Stromal cell of bone marrow (primary cell): Measurements from ENCODE around the gene AKAP7.

Experiments used
- DNase-seq: peaks from one replicate; pipeline ENCODE4 v3.0.0-alpha.2; 2012; ENCODE audit warnings: low read depth

Gene AKAP7

DNA sequence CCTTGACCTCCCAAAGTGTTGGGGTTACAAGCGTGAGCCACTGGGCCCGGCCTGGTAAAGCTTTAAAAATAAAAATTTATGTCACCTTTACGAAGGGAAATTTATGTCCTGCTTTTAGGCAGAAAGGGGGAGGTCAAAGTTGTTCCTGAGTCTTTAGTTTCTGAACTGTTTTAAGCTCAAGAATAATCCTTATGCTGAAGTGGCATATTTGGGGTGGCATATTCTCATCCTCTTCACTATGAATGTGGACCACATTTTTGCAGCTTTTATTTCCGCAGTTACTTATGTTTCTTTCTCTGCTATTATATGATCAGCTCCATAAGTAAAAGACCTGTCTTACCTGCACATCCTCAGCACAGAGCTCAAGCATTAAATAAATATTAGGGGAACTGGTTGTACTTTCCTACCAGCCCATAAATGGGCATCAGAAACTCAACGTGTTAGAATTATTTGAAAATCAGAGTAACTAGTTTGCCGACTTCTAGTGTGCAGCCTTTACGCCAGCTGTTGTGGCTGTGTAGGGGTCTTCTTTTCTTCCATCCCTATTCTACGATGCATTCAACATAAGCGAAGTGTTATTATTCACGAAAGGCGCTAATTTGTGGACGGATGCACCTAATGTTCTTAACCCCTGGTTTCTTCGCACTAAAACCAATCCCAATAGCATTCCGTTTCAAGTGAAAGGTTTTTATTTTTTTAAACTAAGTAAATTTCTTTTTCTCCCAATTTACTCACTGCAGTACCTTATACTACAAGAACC is 867 bp upstream of the AKAP7 start:
- no peak for DNase-seq

DNA sequence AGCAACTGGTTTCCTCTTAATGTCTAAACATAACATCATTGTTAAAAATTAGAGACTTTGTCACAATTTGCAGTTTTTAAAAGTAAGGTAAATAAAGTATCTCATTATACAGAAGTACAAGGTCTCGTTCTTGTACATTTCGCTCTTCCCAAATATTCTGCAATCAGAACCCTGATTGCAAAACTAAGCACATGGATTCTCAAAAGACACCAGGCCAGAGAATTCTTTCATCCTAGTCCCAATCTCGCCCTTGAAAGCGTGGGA is 355 bp upstream of the AKAP7 start:
- DNase-seq = peak; percentile 38

DNA sequence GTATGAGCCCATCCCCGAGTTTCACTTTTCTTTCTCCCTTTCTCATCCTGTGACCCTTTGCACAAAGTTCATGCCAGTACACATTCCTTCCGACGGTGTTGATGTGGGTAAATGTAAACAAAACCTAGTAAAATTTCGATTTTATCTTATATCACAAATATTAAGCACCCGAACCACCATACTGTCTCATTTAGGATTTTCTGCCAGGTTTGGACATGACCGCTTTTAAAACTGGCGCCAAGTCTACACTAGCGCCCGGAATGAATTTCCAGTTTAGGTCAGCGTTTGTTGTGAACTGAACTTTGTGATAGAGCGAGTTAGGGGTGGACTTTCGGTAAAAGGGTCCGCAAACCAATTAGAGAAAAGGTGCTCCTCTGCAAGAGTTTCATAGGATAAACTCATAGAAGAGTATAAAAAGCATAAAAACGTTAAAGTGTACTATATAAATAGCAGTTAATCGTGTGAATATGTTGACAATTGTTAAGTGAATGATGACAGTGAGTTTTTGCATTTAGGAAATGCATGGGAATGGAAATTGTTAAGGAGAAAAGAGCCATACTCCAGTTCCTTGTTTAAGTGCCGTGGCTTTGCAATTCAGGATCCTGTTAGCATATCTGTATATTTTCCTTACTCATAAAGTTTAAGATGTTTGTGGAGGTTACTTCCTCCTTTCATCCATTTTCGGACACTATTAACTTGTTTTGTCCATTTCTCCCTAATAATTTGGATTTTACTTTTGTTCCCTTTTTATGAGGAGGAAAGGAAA is 937 bp downstream of the AKAP7 start:
- peak; percentile 42 for DNase-seq

DNA sequence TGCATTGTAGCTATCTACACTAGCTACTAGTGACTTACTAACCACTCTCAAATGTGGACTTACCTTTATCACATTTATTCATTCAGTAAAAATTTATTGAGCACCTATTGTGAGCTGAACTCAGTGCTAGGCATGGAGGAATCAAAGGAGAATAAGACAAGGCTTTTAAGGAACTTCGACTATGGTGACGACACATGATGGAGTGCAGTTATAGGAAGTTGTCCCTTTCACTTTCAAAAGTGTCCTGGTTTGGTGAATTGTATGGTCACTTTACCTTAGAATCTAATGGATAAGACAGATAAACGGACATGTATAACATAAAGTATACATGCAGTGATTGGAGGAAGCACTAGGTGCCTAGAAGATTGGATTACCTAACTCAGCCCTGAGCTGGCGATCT is 4.3 kb downstream of the AKAP7 start:
- DNase-seq = no peak

DNA sequence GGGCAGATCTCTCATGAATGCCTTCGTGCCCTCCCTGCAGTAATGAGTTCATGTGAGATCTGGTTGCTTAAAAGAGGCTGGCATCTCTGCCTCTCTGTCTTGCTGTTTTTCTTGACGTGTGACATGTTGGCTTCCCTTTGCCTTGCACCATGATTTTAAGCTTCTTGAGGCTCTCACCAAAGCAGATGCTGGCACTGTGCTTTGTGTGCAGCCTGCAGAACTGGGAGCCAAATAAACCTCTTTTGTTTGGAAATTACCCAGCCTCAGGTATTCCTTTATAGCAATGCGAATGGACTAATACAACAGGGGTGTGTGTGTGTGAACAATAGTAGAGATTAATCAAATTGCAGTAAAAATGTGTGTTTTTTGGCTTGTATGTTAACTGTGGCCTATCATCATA is 8.1 kb downstream of the AKAP7 start:
- no peak for DNase-seq

DNA sequence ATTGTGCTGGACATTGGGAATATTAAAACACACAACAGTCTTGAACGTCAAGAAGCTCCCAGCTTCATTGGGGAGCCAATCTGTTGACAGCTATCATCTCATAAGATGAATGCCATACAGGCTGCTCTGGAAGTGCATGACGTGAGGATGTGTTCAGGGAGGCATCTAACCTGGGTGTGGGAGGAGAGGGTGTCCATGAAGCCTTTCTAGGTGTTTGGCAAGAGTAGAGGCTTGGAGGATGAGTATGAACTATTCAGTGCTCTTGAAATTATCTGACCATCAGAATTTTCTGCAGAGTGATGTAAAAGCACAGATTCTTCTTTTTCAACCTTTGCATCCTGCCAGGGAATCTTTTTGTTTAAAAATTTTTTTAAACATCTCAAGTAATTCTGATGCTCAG is 11.6 kb downstream of the AKAP7 start:
- no peak for DNase-seq

DNA sequence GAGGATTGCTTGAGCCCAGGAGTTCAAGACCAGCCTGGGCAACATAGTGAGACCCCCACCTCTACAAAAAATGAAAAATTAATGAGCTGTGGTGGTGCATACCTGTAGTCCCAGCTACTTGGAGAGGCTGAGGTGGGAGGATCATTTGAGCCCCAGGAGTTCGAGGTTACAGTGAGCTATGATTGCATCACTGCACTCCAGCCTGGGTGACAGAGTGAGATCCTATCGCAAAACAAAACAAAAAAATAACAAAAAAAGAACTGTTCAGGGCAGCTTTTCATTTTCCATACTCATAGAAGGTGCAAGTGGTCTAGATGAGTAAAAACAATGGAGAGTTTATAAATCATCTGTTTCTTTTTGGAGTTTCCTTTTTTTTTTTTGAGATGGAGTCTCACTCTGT is 21.1 kb downstream of the AKAP7 start:
- DNase-seq = no peak

DNA sequence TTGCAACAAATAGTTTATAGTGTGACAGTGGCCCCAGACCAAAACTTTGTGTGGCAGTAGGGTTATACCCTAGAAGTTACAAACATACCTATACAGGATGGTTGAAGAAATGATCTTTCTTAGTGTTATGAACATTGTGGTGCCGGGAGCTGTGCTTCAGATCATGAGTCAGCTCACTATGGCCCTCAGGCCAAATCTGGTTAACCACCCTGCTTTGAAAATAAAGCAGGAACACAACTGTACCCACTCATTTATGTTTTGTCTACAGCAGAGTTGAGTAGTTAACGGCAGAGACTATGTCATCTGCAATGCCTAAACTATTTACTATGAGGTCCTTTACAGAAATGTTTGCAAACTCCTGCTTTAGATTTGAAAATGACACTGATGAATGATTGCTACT is 24.3 kb downstream of the AKAP7 start:
- DNase-seq = no peak

DNA sequence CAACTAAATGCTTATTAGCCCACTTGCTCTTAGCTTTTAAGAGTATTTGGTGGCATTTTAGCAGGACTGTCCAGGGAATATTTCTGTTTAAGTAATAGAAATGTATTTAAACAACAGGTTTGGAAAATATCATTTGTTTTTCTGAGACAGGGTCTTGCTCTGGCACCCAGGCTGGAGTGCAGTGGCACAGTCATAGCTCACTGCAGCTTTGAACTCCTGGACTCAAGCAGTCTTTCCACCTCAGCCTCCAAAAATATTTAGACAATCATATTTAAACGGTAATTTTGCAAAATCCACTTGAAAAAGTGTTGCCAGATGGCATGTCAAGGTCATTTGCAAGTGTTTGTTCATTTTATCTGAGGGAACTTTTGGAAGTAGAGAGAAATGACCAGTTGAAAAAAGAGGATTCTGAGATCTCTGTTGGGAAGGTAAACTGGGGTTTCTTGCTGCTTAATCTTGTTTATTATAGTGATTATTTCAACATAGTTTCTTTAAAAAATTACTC is 25.0 kb downstream of the AKAP7 start:
- no peak for DNase-seq

DNA sequence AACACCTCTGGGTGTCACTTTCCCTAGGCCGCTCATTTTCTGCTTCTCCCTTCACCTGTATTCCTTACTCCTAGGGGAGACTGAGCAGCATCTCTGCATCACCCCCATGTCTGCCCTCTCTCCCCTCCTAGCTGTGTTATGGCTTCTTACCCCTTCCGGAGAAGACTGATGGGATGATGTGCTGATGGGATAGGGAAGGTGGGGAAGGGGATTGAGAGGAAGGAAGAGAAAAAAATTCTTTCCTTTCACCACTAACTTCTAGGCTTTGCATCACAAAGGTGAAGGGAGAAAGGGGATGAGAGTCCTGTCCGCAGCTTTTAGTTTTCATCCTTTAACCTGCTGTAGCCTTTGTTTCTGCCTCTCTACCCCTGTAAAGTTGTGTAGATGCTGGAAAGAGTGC is 26.7 kb downstream of the AKAP7 start:
- no peak for DNase-seq

DNA sequence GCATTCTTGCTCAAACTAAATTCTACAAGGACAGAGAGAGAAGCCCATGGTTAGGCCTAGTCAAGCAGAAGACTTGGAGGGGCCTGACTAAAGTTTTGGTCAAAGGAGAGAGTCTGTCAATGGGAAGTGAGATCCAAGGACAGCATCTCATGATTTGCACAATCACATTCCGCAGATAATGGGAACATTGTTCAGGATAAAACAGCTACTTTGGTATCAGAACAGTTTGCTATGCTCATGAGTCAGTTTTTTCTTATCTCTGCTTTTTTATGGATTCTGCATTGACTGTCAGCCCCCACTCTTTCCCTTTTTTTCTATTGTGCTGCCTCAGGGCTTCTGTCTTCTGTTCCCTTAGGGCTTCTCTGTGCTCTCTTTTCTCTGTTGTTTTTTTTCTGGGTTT is 28.6 kb downstream of the AKAP7 start:
- DNase-seq = no peak

DNA sequence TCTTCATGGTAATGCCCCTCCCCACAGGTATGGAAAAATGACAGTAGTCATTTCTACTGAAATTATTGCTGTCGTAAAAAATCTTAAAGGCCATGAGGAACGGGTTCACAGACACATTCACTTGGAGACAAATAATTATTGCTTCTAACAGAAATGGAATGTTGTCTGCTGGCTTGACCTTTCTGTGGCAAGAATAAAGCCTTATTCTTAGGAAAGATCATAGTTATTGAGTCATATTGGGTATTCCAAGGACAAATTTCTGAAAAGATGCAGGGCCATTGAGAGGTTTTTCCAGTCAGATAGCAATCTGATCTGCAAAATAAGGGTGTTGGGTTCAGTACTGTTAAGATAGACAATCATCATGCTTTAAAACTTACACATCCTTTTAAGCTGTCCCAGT is 29.2 kb downstream of the AKAP7 start:
- no peak for DNase-seq

DNA sequence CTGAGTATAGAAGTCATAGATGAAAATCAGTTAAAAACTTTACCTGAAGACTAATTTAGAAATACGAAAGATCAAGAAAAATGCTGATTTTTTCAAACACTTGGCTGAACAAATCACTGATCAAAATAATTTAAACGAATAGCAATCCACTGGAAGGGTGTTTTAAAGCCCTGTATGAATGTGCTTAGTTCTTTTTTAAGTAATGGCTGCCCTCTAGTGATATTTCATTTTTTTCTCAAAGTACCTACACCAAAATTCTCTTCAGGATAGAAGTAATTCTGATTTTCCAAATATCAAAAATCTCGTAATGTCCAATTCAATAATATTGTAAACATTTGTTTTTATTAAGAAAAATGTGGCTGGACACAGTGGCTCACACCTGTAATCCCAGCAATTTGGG is 32.5 kb downstream of the AKAP7 start:
- DNase-seq = no peak

DNA sequence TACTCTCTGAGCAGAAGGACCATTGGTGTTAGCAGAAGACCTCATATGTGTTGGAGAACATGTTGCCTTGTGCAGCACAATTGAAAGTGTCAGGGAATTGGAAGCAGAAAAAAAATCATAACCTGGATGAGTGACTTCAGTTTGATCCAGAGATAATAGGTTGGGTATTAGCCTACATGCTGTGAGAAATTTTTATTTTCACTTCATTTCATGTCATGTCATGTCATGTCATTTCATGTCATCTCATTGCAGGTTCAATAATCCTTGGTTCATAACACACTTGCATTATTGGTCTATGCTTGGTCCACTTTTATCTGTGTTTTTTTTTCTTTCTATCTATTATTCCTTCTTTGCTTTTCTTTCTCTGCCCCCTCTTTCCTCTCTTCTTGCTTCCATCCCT is 34.3 kb downstream of the AKAP7 start:
- DNase-seq = no peak

DNA sequence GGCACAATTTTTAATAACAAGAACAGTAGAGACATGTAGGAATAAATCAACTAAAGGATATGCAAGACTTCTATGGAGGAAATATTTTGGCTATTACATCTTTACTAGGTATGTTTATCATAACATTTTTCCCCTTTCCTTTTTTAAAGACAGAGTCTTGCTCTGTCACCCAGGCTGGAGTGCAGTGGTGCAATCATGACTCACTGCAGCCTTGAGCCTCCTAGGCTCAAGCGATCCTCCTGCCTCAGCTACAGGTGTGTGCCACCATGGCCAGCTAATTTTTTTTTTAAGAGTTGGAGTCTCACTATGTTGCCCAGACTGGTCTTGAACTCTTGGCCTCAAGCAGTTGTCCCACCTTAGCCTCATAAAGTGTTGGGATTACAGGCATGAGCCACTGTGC is 37.0 kb downstream of the AKAP7 start:
- no peak for DNase-seq

DNA sequence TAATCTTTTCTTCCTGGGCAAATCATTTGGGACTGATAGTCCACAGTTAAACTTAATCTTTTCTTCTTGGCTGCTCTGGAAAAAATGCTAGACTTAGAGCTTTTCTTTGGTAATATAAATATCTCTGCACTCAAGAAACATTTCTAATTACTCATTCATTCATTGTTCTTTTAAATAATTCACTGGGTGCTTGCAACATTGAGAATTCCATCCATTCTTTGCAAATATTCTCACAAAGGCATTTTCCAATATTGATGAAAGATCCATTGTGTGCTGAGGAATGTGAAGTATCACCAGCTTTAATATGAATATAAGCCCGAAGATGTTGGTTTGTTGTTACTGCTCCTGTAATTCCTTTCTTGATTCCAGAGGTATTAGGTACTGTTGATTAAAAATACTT is 38.4 kb downstream of the AKAP7 start:
- no peak for DNase-seq

DNA sequence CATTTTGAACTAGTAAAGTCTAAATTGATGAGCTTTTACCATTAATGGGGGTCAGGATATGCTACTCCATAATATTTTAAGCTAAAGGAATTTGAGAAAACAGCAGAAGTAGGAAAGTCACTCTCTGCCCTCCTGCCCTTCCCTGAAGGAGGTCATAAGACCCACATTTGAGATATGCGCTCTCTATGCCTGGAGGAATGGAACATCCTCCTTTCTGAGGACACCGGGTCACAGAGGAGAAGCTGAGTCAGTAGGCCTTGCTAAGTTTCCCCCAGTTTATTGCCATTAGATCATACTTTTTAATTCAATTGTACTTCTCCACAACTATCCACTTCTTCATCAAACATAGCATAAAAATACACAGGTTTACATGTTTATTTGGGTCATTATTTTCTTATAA is 40.3 kb downstream of the AKAP7 start:
- no peak for DNase-seq

DNA sequence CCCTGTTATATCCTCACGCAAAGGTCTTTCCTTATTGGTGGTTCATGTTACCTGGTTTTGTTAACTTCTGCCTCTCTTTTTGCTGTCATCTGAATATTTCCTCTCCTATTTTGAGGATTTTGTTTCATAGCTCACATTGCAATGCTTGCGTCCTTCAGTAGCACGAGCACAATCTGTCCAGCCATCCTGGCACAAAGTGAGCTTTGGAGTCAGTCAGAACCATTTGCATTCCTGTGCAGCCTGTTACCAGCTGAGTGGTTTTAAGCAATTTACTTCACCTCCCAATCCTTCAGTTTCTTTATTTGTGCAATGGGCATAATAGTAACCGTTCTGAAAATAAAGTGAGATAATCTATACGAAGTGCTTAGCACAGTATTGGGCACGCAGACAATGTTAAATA is 42.7 kb downstream of the AKAP7 start:
- no peak for DNase-seq

DNA sequence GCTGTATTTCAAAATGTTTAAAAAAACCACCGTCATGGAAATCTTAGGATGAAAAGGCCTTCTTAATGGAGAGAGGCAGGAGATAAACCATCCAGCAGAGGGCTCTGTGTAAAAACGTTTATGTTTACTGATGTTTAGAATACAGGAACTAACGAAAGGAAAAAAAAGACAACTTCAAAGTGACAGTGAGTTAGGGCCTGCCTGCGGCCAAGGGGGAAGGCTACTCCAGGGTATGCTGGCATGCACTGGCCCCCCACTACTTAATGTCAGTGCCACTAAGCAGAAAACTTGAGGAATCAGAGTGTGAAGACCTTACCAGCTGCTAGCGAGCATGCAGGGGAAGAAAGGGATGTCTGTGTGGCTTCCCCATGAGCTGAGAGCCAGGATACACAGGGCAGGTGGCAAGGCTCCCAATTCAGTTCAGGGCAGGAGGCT is 47.7 kb downstream of the AKAP7 start:
- DNase-seq = peak; percentile 28

DNA sequence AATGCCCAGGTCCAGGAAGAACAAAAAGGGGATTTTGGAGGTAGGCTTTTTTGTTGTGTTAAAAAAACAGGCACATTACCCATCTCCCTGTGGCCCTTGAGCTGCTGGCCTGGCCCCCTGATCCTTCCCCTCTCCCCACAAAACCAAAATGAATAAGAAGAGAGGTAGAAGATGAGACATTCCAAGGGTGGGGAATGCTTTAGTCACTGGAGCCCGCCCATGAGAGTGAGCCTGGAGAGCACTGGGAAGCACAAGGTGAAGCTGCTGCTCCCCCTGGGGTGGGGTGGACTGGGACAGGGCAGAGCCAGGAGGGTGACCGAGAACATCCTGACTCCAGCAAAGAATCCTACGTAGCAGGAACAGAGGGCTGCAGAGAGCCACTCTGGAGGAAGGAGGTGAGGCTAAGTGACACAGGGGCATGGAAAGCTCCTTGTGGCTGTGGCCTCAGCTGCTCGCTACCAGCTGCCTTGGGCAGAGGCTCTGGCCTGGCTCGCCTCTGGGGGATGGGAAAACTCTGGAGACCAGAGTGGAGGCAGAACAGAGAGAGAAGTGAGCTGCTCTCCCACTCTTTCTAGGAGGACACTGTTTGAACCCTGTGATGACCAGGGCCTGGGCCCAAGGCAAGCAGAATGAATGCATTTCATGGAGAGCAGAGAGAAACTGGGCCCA is 48.3 kb downstream of the AKAP7 start:
- no peak for DNase-seq

DNA sequence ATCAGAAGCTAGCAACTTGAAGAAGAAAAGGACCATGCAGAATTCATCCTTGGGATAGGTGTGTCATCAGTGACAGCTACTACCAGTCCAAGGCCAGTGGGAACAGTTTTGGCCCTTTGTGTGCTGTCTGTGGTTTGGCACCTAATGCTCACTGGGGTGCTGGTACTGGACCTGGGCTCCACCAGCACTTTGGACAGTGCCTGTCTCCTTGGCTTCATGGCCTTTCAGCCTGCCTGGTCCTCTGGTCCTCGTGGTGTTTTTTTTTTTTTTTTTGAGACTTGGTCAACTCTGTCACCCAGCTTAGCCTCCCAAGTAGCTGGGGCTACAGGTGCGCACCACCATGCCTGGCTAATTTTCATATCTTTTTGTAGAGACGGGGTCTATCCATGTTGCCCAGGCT is 56.3 kb downstream of the AKAP7 start:
- DNase-seq = no peak

DNA sequence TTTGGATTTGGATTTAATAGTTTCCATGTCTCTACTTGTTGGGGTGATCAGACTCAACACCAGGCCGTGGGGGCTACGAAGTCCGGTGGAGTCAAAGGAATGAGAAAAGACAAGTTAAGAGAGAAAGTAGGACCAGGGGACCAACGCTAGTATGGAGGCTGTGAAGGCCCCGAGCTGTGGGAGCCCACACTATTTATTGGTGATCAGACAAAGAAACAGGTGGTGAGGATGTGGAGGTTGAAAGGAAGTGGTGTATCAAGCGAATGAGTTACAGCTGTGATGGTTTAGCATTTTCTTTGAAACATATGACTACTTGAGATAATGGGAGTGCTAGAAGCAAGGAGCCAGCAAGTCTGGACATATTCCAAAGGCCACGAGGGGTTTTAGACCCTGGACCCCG is 62.4 kb downstream of the AKAP7 start:
- DNase-seq = no peak

DNA sequence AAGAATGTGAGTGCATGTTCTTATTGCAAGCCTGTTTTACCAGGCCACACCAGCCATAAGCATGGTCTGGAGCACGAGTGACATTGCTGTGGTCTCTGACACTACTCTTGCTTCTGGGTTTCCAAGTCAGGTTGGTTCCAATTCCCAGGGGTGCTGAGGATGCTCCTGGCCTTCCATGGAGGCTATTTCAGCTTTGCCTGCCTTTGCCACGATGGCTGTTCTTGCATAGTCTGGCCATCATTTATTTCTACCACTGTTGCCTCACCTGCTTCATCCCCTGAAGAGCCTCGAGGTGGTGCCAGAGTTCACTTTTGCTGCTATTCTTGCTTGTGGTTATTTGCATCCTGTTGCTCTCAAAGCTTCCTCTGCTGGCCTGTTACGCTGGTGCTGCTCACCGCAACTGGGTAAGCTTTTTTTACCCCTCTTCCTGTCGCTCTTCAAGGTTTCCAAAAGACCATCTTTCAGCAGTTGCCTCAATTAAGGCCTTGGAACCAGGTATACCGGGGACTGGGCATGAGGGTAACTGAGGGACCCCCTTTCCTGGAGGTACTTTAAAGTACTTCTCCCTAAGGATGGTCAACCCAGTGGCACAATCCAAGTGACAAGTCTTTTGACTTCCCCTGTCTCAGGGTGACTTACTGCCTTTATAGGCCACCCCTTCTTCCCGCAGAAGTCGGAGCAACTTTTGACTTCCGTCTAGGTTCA is 64.5 kb downstream of the AKAP7 start:
- DNase-seq = peak; percentile 38
